ENCODE results near the gene RNF141. TPM values are rescaled to one million over a fixed set of nuclear protein-coding genes. Genes with fewer than 3 reads are reported as not detected.

The RNF141 gene
- total and polyA plus RNA-seq, 2 of the 13 experiments (the other 11 are each of a cell fraction or from before 2014, with no cell fraction given) = 9.3 to 22.4 TPM

- peak; percentile 65 for DNase-seq (ENCODE audit: low spot score)
- Histone ChIP-seq H3K79me2 (ENCODE audit: insufficient read depth, low read length) (no peaks in the 10 kb centered on the region), H4K20me1 (ENCODE audit: insufficient read depth, low read length) (no peaks in the 10 kb centered on the region), H3K27me3 (ENCODE audit: control insufficient read depth in 1 of 2, insufficient read depth in 2 of 2, low read length in 2 of 2) (peaks cover 1 to 15% of the 10 kb centered on the region in 2 experiments; a peak in 2 of 5 replicates), H2AFZ (ENCODE audit: low read length) (no peak within 1 kb of the TSS), H3K9me3 (ENCODE audit: low read length) (no peaks in the 10 kb centered on the region), H3K4me1 (ENCODE audit: insufficient read depth, low read length) (peaks cover 11% of the 10 kb centered on the region), H3K4me2 (ENCODE audit: low read depth, low read length) (peak within 1 kb of the TSS; percentile 33; the same call in 1 of the 2 replicates), H3K36me3 (replicated peaks in 1 of 2; ENCODE audit: control insufficient read depth in 1 of 2, insufficient read depth in 2 of 2, low read length in 2 of 2) (no peaks in the 10 kb centered on the region), H3K9ac (ENCODE audit: insufficient read depth, low read depth, low read length) (no peak within 1 kb of the TSS), H3K4me3 (replicated peaks in 1 of 3; ENCODE audit: insufficient read depth in 1 of 3, low read depth in 2 of 3, low read length in 3 of 3) (no peak within 1 kb of the TSS), H3K27ac (ENCODE audit: extremely low read length, insufficient read depth, low read length) (no peak within 1 kb of the TSS)
- no TSS peak for BruUV-seq (replicated peaks)
- POLR2A ChIA-PET = interaction anchor here (1.0 to 1.6 kb wide), 2 partner anchors 18 to 28 kb away, joined by 3 to 4 read pairs; partner anchors contain the start of gene RNF141
- 6% methylated on average over 7 of the region's 7 CpGs for WGBS (ENCODE audit: low lambda C conversion rate)
- in situ Hi-C loops (cut with HindIII; ENCODE audit: extremely low pct_ligation_motif_present, low pct_unique_long_range_greater_than_20kb) = no loop called here
- intact Hi-C loops (cut with micrococcal nuclease; ENCODE audit: unreplicated experiment) = no loop called here
- ATAC-seq = peak; percentile 65
- CTCF ChIA-PET (ENCODE audit: low intra/inter-chr PET ratio, low total read pairs) = no interaction called here
- no peak for FAIRE-seq
- TF ChIP-seq ETV5 (CRISPR knock-in tag; IDR thresholded peaks at IDR 0.05; ENCODE audit: borderline replicate concordance) (peak; percentile 43; the same call in 1 of the 2 replicates), ZNF501 (CRISPR knock-in tag; IDR thresholded peaks at IDR 0.05) (peak; percentile 41; the same call in 1 of the 2 replicates), CREM (IDR thresholded peaks at IDR 0.05) (peak; percentile 16; the same call in 1 of the 2 replicates), CREM (CRISPR knock-in tag; IDR thresholded peaks at IDR 0.05) (no peak), SAP130 (CRISPR knock-in tag; IDR thresholded peaks at IDR 0.05; ENCODE audit: low read depth) (peak; percentile 39; the same call in 1 of the 2 replicates), CREB1 (IDR thresholded peaks at IDR 0.05) (0 out of 2 replicates have a peak, but pooled peaks have one; percentile 9), CREB1 (CRISPR knock-in tag; IDR thresholded peaks at IDR 0.05) (no peak), FOSL2 (CRISPR knock-in tag; IDR thresholded peaks at IDR 0.05) (peak; percentile 69), ZNF878 (CRISPR knock-in tag; IDR thresholded peaks at IDR 0.05) (no peak), HDAC2 (CRISPR knock-in tag; IDR thresholded peaks at IDR 0.05) (0 out of 2 replicates have a peak, but pooled peaks have one; percentile 16), ZFP62 (CRISPR knock-in tag; IDR thresholded peaks at IDR 0.05) (no peak), ARNT (IDR thresholded peaks at IDR 0.05) (no peak), SALL1 (CRISPR knock-in tag; IDR thresholded peaks at IDR 0.05) (0 out of 2 replicates have a peak, but pooled peaks have one; percentile 17), GLI4 (CRISPR knock-in tag; IDR thresholded peaks at IDR 0.05; ENCODE audit: borderline replicate concordance) (no peak)
- TF ChIP-seq, protein P1, sequence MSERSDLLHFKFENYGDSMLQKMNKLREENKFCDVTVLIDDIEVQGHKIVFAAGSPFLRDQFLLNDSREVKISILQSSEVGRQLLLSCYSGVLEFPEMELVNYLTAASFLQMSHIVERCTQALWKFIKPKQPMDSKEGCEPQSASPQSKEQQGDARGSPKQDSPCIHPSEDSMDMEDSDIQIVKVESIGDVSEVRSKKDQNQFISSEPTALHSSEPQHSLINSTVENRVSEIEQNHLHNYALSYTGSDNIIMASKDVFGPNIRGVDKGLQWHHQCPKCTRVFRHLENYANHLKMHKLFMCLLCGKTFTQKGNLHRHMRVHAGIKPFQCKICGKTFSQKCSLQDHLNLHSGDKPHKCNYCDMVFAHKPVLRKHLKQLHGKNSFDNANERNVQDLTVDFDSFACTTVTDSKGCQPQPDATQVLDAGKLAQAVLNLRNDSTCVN (CRISPR knock-in tag; IDR thresholded peaks at IDR 0.05; ENCODE audit: borderline replicate concordance) = peak; percentile 43; the same call in 1 of the 2 replicates
- TF ChIP-seq, protein P2, sequence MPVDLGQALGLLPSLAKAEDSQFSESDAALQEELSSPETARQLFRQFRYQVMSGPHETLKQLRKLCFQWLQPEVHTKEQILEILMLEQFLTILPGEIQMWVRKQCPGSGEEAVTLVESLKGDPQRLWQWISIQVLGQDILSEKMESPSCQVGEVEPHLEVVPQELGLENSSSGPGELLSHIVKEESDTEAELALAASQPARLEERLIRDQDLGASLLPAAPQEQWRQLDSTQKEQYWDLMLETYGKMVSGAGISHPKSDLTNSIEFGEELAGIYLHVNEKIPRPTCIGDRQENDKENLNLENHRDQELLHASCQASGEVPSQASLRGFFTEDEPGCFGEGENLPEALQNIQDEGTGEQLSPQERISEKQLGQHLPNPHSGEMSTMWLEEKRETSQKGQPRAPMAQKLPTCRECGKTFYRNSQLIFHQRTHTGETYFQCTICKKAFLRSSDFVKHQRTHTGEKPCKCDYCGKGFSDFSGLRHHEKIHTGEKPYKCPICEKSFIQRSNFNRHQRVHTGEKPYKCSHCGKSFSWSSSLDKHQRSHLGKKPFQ (CRISPR knock-in tag; IDR thresholded peaks at IDR 0.05; ENCODE audit: insufficient replicate concordance) = peak; percentile 99
- TF ChIP-seq, protein P3, sequence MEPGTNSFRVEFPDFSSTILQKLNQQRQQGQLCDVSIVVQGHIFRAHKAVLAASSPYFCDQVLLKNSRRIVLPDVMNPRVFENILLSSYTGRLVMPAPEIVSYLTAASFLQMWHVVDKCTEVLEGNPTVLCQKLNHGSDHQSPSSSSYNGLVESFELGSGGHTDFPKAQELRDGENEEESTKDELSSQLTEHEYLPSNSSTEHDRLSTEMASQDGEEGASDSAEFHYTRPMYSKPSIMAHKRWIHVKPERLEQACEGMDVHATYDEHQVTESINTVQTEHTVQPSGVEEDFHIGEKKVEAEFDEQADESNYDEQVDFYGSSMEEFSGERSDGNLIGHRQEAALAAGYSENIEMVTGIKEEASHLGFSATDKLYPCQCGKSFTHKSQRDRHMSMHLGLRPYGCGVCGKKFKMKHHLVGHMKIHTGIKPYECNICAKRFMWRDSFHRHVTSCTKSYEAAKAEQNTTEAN (CRISPR knock-in tag; conservative IDR thresholded peaks at IDR 0.05) = 0 out of 2 replicates have a peak, but pooled peaks have one; percentile 14
- TF ChIP-seq, protein P4, sequence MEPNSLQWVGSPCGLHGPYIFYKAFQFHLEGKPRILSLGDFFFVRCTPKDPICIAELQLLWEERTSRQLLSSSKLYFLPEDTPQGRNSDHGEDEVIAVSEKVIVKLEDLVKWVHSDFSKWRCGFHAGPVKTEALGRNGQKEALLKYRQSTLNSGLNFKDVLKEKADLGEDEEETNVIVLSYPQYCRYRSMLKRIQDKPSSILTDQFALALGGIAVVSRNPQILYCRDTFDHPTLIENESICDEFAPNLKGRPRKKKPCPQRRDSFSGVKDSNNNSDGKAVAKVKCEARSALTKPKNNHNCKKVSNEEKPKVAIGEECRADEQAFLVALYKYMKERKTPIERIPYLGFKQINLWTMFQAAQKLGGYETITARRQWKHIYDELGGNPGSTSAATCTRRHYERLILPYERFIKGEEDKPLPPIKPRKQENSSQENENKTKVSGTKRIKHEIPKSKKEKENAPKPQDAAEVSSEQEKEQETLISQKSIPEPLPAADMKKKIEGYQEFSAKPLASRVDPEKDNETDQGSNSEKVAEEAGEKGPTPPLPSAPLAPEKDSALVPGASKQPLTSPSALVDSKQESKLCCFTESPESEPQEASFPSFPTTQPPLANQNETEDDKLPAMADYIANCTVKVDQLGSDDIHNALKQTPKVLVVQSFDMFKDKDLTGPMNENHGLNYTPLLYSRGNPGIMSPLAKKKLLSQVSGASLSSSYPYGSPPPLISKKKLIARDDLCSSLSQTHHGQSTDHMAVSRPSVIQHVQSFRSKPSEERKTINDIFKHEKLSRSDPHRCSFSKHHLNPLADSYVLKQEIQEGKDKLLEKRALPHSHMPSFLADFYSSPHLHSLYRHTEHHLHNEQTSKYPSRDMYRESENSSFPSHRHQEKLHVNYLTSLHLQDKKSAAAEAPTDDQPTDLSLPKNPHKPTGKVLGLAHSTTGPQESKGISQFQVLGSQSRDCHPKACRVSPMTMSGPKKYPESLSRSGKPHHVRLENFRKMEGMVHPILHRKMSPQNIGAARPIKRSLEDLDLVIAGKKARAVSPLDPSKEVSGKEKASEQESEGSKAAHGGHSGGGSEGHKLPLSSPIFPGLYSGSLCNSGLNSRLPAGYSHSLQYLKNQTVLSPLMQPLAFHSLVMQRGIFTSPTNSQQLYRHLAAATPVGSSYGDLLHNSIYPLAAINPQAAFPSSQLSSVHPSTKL (CRISPR knock-in tag; IDR thresholded peaks at IDR 0.05) = peak; percentile 30; the same call in 1 of the 2 replicates
These were observed 27.5 kb upstream of the RNF141 start, which contains the start of gene LYVE1 for GRCh38 chr11:10568486-10568941. LYVE1 (minus strand) TSS chr11:10568665; CDS start chr11:10568532, 133 bp downstream.
